HepG2 (cell line): Measurements from ENCODE around the gene ZNF653. TPM values are rescaled to one million over a fixed set of nuclear protein-coding genes. Genes with fewer than 3 reads are reported as not detected.

Source experiments
- ATAC-seq: fragments of 200-7000 bp; cut with Tn5 transposase; 3 replicates; pipeline ENCODE4 v1.9.1; 2020; ENCODE audit warnings: mild to moderate bottlenecking, moderate library complexity
- BruUV-seq: library from RNA; stranded (reverse); fragments of 400-500 nt; replicated peaks from 2 replicates; lab custom pipeline; 2021; lab: Mats Ljungman, UMichigan
- CTCF ChIA-PET: fragments of 300-600 bp; formaldehyde crosslinking; extraction: SDS; loops from one replicate; lab custom pipeline; 2021; ENCODE audit warnings: low total read pairs, inconsistent platforms, low intra/inter-chr PET ratio; lab: Yijun Ruan, JAX
- POLR2A ChIA-PET: fragments of 350-600 bp; sonication (Branson Sonifier 250); formaldehyde crosslinking; loops from one replicate; lab custom pipeline; 2020; ENCODE audit warnings: antibody characterized with exemption, inconsistent platforms; lab: Yijun Ruan, JAX
- DNase-seq: peaks from one replicate; pipeline ENCODE4 v3.0.0-alpha.2; 2015; ENCODE audit warnings: low spot score
- FAIRE-seq: peaks from 3 replicates; lab custom pipeline; 2011; peaks lifted over from hg19 to GRCh38; lab: Jason Lieb, UNC
- H2AFZ ChIP-seq: one replicate; pipeline ENCODE4 v1.6.1; 2011; ENCODE audit warnings: low read length, inconsistent platforms
- H3K27ac ChIP-seq: fragments of 300-600 bp; 3 replicates; pipeline ENCODE4 v1.8.0; 2011; ENCODE audit warnings: mixed run types, mild to moderate bottlenecking, mixed read lengths, low read length, inconsistent platforms; ENCODE audit not compliant: insufficient read depth; ENCODE audit errors: extremely low read length
- H3K27me3 ChIP-seq, 2 experiments: fragments of 200-600 bp in 1 of 2; 2 replicates in 1 of 2; 3 replicates in 1 of 2; pipeline versions ENCODE4 v1.6.0 to v1.8.0; 2011; ENCODE audit warnings: low read length in 2 of 2, mild to moderate bottlenecking in 2 of 2, moderate library complexity in 2 of 2, inconsistent platforms in 1 of 2; ENCODE audit not compliant: insufficient read depth in 2 of 2, control insufficient read depth in 1 of 2
- H3K36me3 ChIP-seq, 2 experiments: fragments of 200-600 bp in 1 of 2; replicated peaks in 1 of 2; 2 replicates in 1 of 2; 3 replicates in 1 of 2; pipeline versions ENCODE4 v1.5.1 to v1.8.0; 2011; ENCODE audit warnings: low read length in 2 of 2, inconsistent platforms in 1 of 2; ENCODE audit not compliant: insufficient read depth in 2 of 2, control insufficient read depth in 1 of 2
- H3K4me1 ChIP-seq: 2 replicates; pipeline ENCODE4 v1.5.1; 2012; ENCODE audit warnings: low read length, inconsistent platforms; ENCODE audit not compliant: insufficient read depth
- H3K4me2 ChIP-seq: 2 replicates; pipeline ENCODE4 v1.6.0; 2011; ENCODE audit warnings: low read depth, low read length, inconsistent platforms
- H3K4me3 ChIP-seq, 3 experiments: fragments of 200-600 bp in 1 of 3; sonication (generic), shearing (Covaris generic) in 1 of 3; replicated peaks in 1 of 3; 2 replicates each; pipeline ENCODE4 v1.5.1; 2011 to 2016; ENCODE audit warnings: low read length in 3 of 3, inconsistent platforms in 2 of 3, low read depth in 2 of 3, mild to moderate bottlenecking in 2 of 3, control low read depth in 1 of 3, mixed read lengths in 1 of 3; ENCODE audit not compliant: insufficient read depth in 1 of 3
- H3K79me2 ChIP-seq: one replicate; pipeline ENCODE4 v1.6.1; 2011; ENCODE audit warnings: low read length, inconsistent platforms; ENCODE audit not compliant: insufficient read depth
- H3K9ac ChIP-seq: 2 replicates; pipeline ENCODE4 v1.6.0; 2011; ENCODE audit warnings: mild to moderate bottlenecking, low read depth, low read length, inconsistent platforms; ENCODE audit not compliant: insufficient read depth
- H3K9me3 ChIP-seq: 2 replicates; pipeline ENCODE4 v1.5.1; 2012; ENCODE audit warnings: mild to moderate bottlenecking, low read length
- H4K20me1 ChIP-seq: 2 replicates; pipeline ENCODE4 v1.6.0; 2011; ENCODE audit warnings: inconsistent platforms, mild to moderate bottlenecking, low read length, moderate library complexity; ENCODE audit not compliant: insufficient read depth
- GATAD2A ChIP-seq: IDR thresholded peaks from 2 replicates; pipeline ENCODE4 v1.6.1; 2016
- KAT7 ChIP-seq: IDR thresholded peaks from 2 replicates; pipeline ENCODE4 v1.6.1; 2018; ENCODE audit warnings: borderline replicate concordance, missing compliant biosample characterization
- MEIS1 ChIP-seq: sonication (generic); formaldehyde crosslinking; IDR thresholded peaks from 2 replicates; pipeline ENCODE4 v1.9.0; 2021; ENCODE audit warnings: mild to moderate bottlenecking, missing genetic modification reagents, moderate library complexity, borderline replicate concordance
- MYC ChIP-seq: sonication (generic); formaldehyde crosslinking; IDR thresholded peaks from 2 replicates; pipeline ENCODE4 v1.9.0; 2021; ENCODE audit warnings: missing genetic modification reagents, borderline replicate concordance
- SMC3 ChIP-seq: IDR thresholded peaks from 2 replicates; pipeline ENCODE4 v1.6.1; 2011; ENCODE audit warnings: low read length, improper control_type of control experiment
- ZMYM3 ChIP-seq: sonication (generic); formaldehyde crosslinking; IDR thresholded peaks from 2 replicates; pipeline ENCODE4 v1.5.1; 2020; ENCODE audit warnings: mild to moderate bottlenecking, missing genetic modification reagents
- ZNF142 ChIP-seq: sonication (generic); formaldehyde crosslinking; IDR thresholded peaks from 2 replicates; pipeline ENCODE4 v1.4.0; 2020; ENCODE audit warnings: missing genetic modification reagents
- ZSCAN21 ChIP-seq: sonication (generic); formaldehyde crosslinking; IDR thresholded peaks from 2 replicates; pipeline ENCODE4 v1.8.0; 2022; ENCODE audit warnings: mild to moderate bottlenecking, missing genetic modification reagents, moderate library complexity, borderline replicate concordance
- ZSCAN31 ChIP-seq: sonication (generic); formaldehyde crosslinking; IDR thresholded peaks from 2 replicates; pipeline ENCODE4 v1.5.0; 2020; ENCODE audit warnings: low read depth, mild to moderate bottlenecking, missing genetic modification reagents
- WGBS: methylation state at CpG from one replicate; pipeline ENCODE4 v1.1.6; 2017; ENCODE audit warnings: low lambda C conversion rate; 5-methylcytosine and 5-hydroxymethylcytosine counted together
- in situ Hi-C: cut with HindIII; loops from 2 replicates; pipeline ENCODE4 v1.10.0; 2017; ENCODE audit warnings: low pct_unique_long_range_greater_than_20kb; ENCODE audit not compliant: extremely low pct_ligation_motif_present
- intact Hi-C: fragments of 100-400 bp; cut with micrococcal nuclease; formaldehyde crosslinking; loops from one replicate; pipeline ENCODE4 v1.10.0; 2022; ENCODE audit not compliant: unreplicated experiment
- polyA plus RNA-seq, 8 experiments: library from polyadenylated mRNA; depleted of rRNA in 3 of 8; stranded (reverse) in 7 of 8; unstranded in 1 of 8; fragments of >200 nt; fragmentation: Illumina TruSeq in 4 of 8; extraction: Trizol in 4 of 8; gene quantifications; 2 replicates each; pipeline versions ENCODE4 v1.2.1 to v1.2.3, GENCODE V29; 2011 to 2016; ENCODE audit warnings: low read depth in 4 of 8, missing spikeins in 1 of 8, mixed read lengths in 1 of 8; ENCODE audit not compliant: insufficient read depth in 1 of 8
- total RNA-seq, 5 experiments: library from RNA; depleted of rRNA; stranded (reverse); fragments of >200 nt; fragmentation: Illumina TruSeq; extraction: Trizol; gene quantifications; 2 replicates each; pipeline ENCODE4 v1.2.3, GENCODE V29; 2016; ENCODE audit warnings: low read depth in 1 of 5
- TF ChIP-seq, protein P1 (sequence below): sonication (generic); formaldehyde crosslinking; IDR thresholded peaks from 2 replicates; pipeline ENCODE4 v1.4.0; 2020; ENCODE audit warnings: missing genetic modification reagents, mild to moderate bottlenecking, borderline replicate concordance
- TF ChIP-seq, protein P2 (sequence below): sonication (generic); formaldehyde crosslinking; IDR thresholded peaks from 2 replicates; pipeline ENCODE4 v1.4.0; 2020; ENCODE audit warnings: missing genetic modification reagents

Gene ZNF653
- total and polyA plus RNA-seq, 2 of the 13 experiments (the other 11 are each of a cell fraction or from before 2014, with no cell fraction given) = 4.7 to 7.1 TPM

DNA sequence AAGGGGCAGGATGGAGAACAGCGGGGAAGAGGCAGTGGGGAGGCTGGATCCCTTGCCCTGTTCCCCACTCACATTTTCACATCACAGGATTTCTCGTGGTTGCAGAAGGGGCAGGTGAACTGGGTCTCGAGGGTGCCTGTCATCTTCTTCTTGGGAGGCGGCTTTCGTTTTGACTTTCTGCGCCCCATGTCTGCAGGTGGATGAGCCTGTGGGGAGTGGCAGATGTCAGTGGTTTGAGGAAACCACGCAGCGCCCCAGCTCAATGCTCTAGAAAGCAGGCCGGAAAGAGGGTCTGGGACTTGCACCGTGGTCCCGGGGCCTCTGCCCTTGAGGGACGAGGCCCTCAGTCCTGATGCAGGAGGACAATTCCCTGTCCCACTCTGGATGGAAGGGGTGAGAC lies 48.5 kb upstream of the ZNF653 start:
- Histone ChIP-seq H3K9me3 (no peaks in the 10 kb centered on the region), H4K20me1 (no peaks in the 10 kb centered on the region), H3K36me3 (peaks cover 5 to 15% of the 10 kb centered on the region in 2 experiments; a peak in 4 of 5 replicates), H3K4me2 (no peak overlapping the region), H3K27me3 (no peaks in the 10 kb centered on the region), H3K4me3 (no peak overlapping the region), H3K27ac (no peak overlapping the region), H2AFZ (no peak overlapping the region), H3K79me2 (peaks cover 30% of the 10 kb centered on the region), H3K9ac (no peak overlapping the region), H3K4me1 (peaks cover 18% of the 10 kb centered on the region)
- FAIRE-seq (no peak), ATAC-seq (no peak), DNase-seq (no peak)
- TF ChIP-seq MYC = no peak
- no peak for TF ChIP-seq GATAD2A (CRISPR knock-in tag)
- no peak for TF ChIP-seq ZSCAN31 (CRISPR knock-in tag)
- TF ChIP-seq, protein P1, sequence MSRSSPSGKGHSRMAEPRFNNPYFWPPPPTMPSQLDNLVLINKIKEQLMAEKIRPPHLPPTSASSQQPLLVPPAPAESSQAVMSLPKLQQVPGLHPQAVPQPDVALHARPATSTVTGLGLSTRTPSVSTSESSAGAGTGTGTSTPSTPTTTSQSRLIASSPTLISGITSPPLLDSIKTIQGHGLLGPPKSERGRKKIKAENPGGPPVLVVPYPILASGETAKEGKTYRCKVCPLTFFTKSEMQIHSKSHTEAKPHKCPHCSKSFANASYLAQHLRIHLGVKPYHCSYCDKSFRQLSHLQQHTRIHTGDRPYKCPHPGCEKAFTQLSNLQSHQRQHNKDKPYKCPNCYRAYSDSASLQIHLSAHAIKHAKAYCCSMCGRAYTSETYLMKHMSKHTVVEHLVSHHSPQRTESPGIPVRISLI (CRISPR knock-in tag) = no peak
- TF ChIP-seq KAT7 (CRISPR knock-in tag) = no peak
- no peak for TF ChIP-seq SMC3
- TF ChIP-seq MEIS1 (CRISPR knock-in tag) = no peak
- TF ChIP-seq ZSCAN21 = no peak
- TF ChIP-seq ZNF142 = no peak
- no peak for TF ChIP-seq ZMYM3 (CRISPR knock-in tag)
- TF ChIP-seq, protein P2, sequence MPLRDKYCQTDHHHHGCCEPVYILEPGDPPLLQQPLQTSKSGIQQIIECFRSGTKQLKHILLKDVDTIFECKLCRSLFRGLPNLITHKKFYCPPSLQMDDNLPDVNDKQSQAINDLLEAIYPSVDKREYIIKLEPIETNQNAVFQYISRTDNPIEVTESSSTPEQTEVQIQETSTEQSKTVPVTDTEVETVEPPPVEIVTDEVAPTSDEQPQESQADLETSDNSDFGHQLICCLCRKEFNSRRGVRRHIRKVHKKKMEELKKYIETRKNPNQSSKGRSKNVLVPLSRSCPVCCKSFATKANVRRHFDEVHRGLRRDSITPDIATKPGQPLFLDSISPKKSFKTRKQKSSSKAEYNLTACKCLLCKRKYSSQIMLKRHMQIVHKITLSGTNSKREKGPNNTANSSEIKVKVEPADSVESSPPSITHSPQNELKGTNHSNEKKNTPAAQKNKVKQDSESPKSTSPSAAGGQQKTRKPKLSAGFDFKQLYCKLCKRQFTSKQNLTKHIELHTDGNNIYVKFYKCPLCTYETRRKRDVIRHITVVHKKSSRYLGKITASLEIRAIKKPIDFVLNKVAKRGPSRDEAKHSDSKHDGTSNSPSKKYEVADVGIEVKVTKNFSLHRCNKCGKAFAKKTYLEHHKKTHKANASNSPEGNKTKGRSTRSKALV (CRISPR knock-in tag) = no peak
- BruUV-seq = no TSS peak
- intact Hi-C loops = no loop called here
- in situ Hi-C loops = no loop called here
- CTCF ChIA-PET = no interaction called here
- 95% methylated on average over 11 of the region's 12 CpGs for WGBS
- POLR2A ChIA-PET = no interaction called here
